Upper lobe of left lung (tissue), 4 donors: ENCODE data around the gene PARVB.

Source experiments
- CTCF ChIP-seq, 6 experiments: fragments of 450-650 bp in 4 of 6; fragments of 200-600 bp in 2 of 6; sonication (generic) in 2 of 6; IDR thresholded peaks; one replicate each; pipeline ENCODE4 v1.5.1; 2016 to 2019; ENCODE audit warnings: antibody characterized with exemption in 6 of 6
- EP300 ChIP-seq, 4 donors: sonication (generic); formaldehyde crosslinking; IDR thresholded peaks; one replicate each; pipeline ENCODE4 v1.5.1; 2017; ENCODE audit warnings: antibody characterized with exemption in 4 of 4, control low read depth in 2 of 4
- POLR2A ChIP-seq, 4 donors: fragments of 450-650 bp; IDR thresholded peaks; one replicate each; pipeline ENCODE4 v1.5.1; 2016 to 2017; ENCODE audit warnings: antibody characterized with exemption in 4 of 4, mild to moderate bottlenecking in 2 of 4

- TF ChIP-seq POLR2A (IDR thresholded peaks at IDR 0.05) (no peak), CTCF (IDR thresholded peaks at IDR 0.05) (no peak), EP300 (IDR thresholded peaks at IDR 0.05) (no peak)
These were observed 45.5 kb upstream of the PARVB start for GRCh38 chr22:43978558-43978957.
